Kidney epithelial cell (primary cell): ENCODE results near the gene OXA1L. TPM values are rescaled to one million over a fixed set of nuclear protein-coding genes. Genes with fewer than 3 reads are reported as not detected.

Source experiments
- DNase-seq: peaks from one replicate; pipeline ENCODE4 v3.0.0-alpha.2; 2010; ENCODE audit warnings: low read depth
- H3K27me3 ChIP-seq: 2 replicates; pipeline ENCODE4 v1.6.0; 2011; ENCODE audit warnings: low read length; ENCODE audit not compliant: control insufficient read depth, insufficient read depth
- H3K36me3 ChIP-seq: 2 replicates; pipeline ENCODE4 v1.5.1; 2011; ENCODE audit warnings: low read length; ENCODE audit not compliant: control insufficient read depth, insufficient read depth
- H3K4me3 ChIP-seq: 2 replicates; pipeline ENCODE4 v1.5.1; 2011; ENCODE audit warnings: low read depth, mild to moderate bottlenecking, control low read depth, low read length
- CTCF ChIP-seq: IDR thresholded peaks from 2 replicates; pipeline ENCODE4 v1.5.1; 2011; ENCODE audit warnings: mild to moderate bottlenecking, moderate library complexity, low read length, control low read depth, inconsistent platforms; ENCODE audit not compliant: insufficient read depth, poor library complexity, severe bottlenecking
- total RNA-seq: library from RNA; depleted of rRNA; stranded (reverse); fragments of >200 nt; gene quantifications from 2 replicates; pipeline ENCODE4 v1.2.3, GENCODE V29; 2015

OXA1L gene
- total RNA-seq, 1 donor from 2014 or later = 84.5 TPM

- H3K27me3 ChIP-seq = no peaks in the 10 kb centered on the region
- no peaks in the 10 kb centered on the region for H3K36me3 ChIP-seq
- no peak for TF ChIP-seq CTCF
- no peak for DNase-seq
- H3K4me3 ChIP-seq = no peak overlapping the region
These were observed 4.8 kb upstream of the OXA1L start for GRCh38 chr14:22761734-22762133.

GRCh38 chr14:22764382-22764781 lies 2.1 kb upstream of the OXA1L start:
- H3K27me3 ChIP-seq = no peaks in the 10 kb centered on the region
- DNase-seq = no peak
- no peak overlapping the region for H3K4me3 ChIP-seq
- H3K36me3 ChIP-seq = no peaks in the 10 kb centered on the region
- no peak for TF ChIP-seq CTCF

GRCh38 chr14:22767323-22767589 lies 768 bp downstream of the OXA1L start:
- H3K36me3 ChIP-seq = peaks cover 1% of the 10 kb centered on the region
- TF ChIP-seq CTCF = no peak
- DNase-seq = no peak
- peak overlapping the region; percentile 80 for H3K4me3 ChIP-seq
- no peaks in the 10 kb centered on the region for H3K27me3 ChIP-seq

GRCh38 chr14:22768947-22769346 lies 2.5 kb downstream of the OXA1L start:
- Histone ChIP-seq H3K36me3 (peaks cover 1% of the 10 kb centered on the region), H3K27me3 (no peaks in the 10 kb centered on the region), H3K4me3 (no peak overlapping the region)
- no peak for TF ChIP-seq CTCF
- DNase-seq = no peak

DNA sequence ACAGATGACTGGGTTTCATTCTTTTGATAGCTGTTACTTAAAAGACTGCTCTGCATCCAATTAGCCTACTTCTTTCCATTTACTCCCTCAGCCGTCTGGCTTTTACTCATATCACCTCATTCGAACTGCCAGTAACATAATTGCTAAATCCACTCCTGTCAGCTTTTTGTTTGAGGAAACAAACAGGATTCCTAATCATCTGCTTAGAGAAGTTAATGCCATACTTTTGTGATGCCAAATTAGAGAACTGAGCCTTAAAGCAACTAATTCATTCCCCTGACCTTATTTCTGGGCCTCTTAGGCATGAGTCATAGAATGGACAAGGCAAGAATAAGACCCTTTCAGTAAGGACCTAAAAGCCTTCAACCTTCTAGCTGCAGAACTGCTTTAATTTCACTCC lies 2.9 kb downstream of the OXA1L start:
- TF ChIP-seq CTCF = no peak
- Histone ChIP-seq H3K36me3 (peaks cover 1% of the 10 kb centered on the region), H3K4me3 (no peak overlapping the region), H3K27me3 (no peaks in the 10 kb centered on the region)
- no peak for DNase-seq

GRCh38 chr14:22770481-22771187 lies 4.1 kb downstream of the OXA1L start:
- no peak overlapping the region for H3K4me3 ChIP-seq
- no peak for DNase-seq
- H3K36me3 ChIP-seq = peaks cover 1% of the 10 kb centered on the region
- TF ChIP-seq CTCF = no peak
- no peaks in the 10 kb centered on the region for H3K27me3 ChIP-seq
